Measurements from ENCODE around the gene CFC1.
"Not testable (repeated sequence)": the region's sequence is repeated elsewhere in the genome, so short reads cannot be mapped to it uniquely, and the experiment has no call there.

- not testable (repeated sequence) for TF ChIP-seq POLR2A (IDR thresholded peaks at IDR 0.05); CTCF (IDR thresholded peaks at IDR 0.05); POLR2AphosphoS5 (IDR thresholded peaks at IDR 0.05); EP300 (IDR thresholded peaks at IDR 0.05; ENCODE audit: low read depth)
These were observed 25.1 kb downstream of the CFC1 start for GRCh38 chr2:130574230-130574629.
